SK-N-SH treated with all-trans-retinoic acid at 6 μM for 48 hours (cell line): ENCODE data around the gene YEATS2.

Experiments
- ATAC-seq: fragments of 200-7000 bp; cut with Tn5 transposase; 3 replicates; pipeline ENCODE4 v1.9.1; 2020; ENCODE audit warnings: mild to moderate bottlenecking, moderate library complexity
- ARNTL ChIP-seq: fragments of 450-650 bp; formaldehyde crosslinking; IDR thresholded peaks from 2 replicates; pipeline ENCODE4 v1.5.0; 2020; ENCODE audit warnings: low read depth, mild to moderate bottlenecking, moderate library complexity, borderline replicate concordance
- CSDC2 ChIP-seq: fragments of 250-450 bp; sonication (Bioruptor Pico); IDR thresholded peaks from 2 replicates; pipeline ENCODE4 v1.5.0; 2020; ENCODE audit warnings: mild to moderate bottlenecking, moderate library complexity
- GLIS3 ChIP-seq: fragments of 250-450 bp; sonication (Bioruptor Pico); IDR thresholded peaks from 2 replicates; pipeline ENCODE4 v1.5.0; 2020; ENCODE audit warnings: mild to moderate bottlenecking, moderate library complexity
- ISL1 ChIP-seq: fragments of 250-450 bp; sonication (Bioruptor Pico); IDR thresholded peaks from 2 replicates; pipeline ENCODE4 v2.1.2; 2022; ENCODE audit warnings: mild to moderate bottlenecking, moderate library complexity
- PATZ1 ChIP-seq: fragments of 250-450 bp; sonication (Bioruptor Pico); IDR thresholded peaks from 2 replicates; pipeline ENCODE4 v1.8.0; 2020; ENCODE audit warnings: mild to moderate bottlenecking, moderate library complexity, borderline replicate concordance
- POU6F1 ChIP-seq: fragments of 250-450 bp; sonication (Bioruptor Pico); IDR thresholded peaks from 2 replicates; pipeline ENCODE4 v1.8.0; 2021; ENCODE audit warnings: low read depth, mild to moderate bottlenecking, moderate library complexity, borderline replicate concordance
- PPARA ChIP-seq: fragments of 250-450 bp; sonication (Bioruptor Pico); IDR thresholded peaks from 2 replicates; pipeline ENCODE4 v1.5.0; 2020; ENCODE audit warnings: mild to moderate bottlenecking, borderline replicate concordance
- RARB ChIP-seq: fragments of 250-450 bp; sonication (Bioruptor Pico); IDR thresholded peaks from 2 replicates; pipeline ENCODE4 v1.8.0; 2021; ENCODE audit warnings: mild to moderate bottlenecking, moderate library complexity
- TCF4 ChIP-seq: fragments of 250-450 bp; sonication (Bioruptor Pico); IDR thresholded peaks from 2 replicates; pipeline ENCODE4 v1.8.0; 2021; ENCODE audit warnings: mild to moderate bottlenecking, moderate library complexity, borderline replicate concordance
- ZC3H10 ChIP-seq: fragments of 250-450 bp; sonication (Bioruptor Pico); IDR thresholded peaks from 2 replicates; pipeline ENCODE4 v1.5.1; 2021; ENCODE audit warnings: mild to moderate bottlenecking, moderate library complexity
- ZFP3 ChIP-seq: fragments of 250-450 bp; sonication (Bioruptor Pico); IDR thresholded peaks from 2 replicates; pipeline ENCODE4 v1.5.0; 2020; ENCODE audit warnings: mild to moderate bottlenecking, moderate library complexity
- ZFP30 ChIP-seq: fragments of 450-650 bp; formaldehyde crosslinking; IDR thresholded peaks from 2 replicates; pipeline ENCODE4 v1.5.0; 2022; ENCODE audit warnings: mild to moderate bottlenecking, moderate library complexity
- ZNF70 ChIP-seq: fragments of 450-650 bp; formaldehyde crosslinking; IDR thresholded peaks from 2 replicates; pipeline ENCODE4 v1.5.0; 2020; ENCODE audit warnings: mild to moderate bottlenecking, moderate library complexity
- ZNF8 ChIP-seq: fragments of 450-650 bp; formaldehyde crosslinking; IDR thresholded peaks from 2 replicates; pipeline ENCODE4 v1.5.0; 2020; ENCODE audit warnings: mild to moderate bottlenecking, moderate library complexity
- TF ChIP-seq, protein P1 (sequence below): fragments of 250-450 bp; sonication (Bioruptor Pico); IDR thresholded peaks from 2 replicates; pipeline ENCODE4 v1.5.0; 2020; ENCODE audit warnings: mild to moderate bottlenecking, moderate library complexity
- TF ChIP-seq, protein P2 (sequence below): fragments of 250-450 bp; sonication (Bioruptor Pico); IDR thresholded peaks from 2 replicates; pipeline ENCODE4 v1.5.1; 2020; ENCODE audit warnings: low read depth, mild to moderate bottlenecking, moderate library complexity

The YEATS2 gene

GRCh38 chr3:183692436-183692835, 5.2 kb upstream of the YEATS2 start (continued):
- TF ChIP-seq ARNTL (CRISPR knock-in tag) (no peak), ISL1 (CRISPR knock-in tag) (no peak)
- TF ChIP-seq, all 23 proteins: peak for 0

- no peak for TF ChIP-seq ZNF8
- TF ChIP-seq ZFP30, result no peak
- TF ChIP-seq POU6F1, result no peak
- ATAC-seq, result no peak
Observed at GRCh38 chr3:183695569-183696364, 1.8 kb upstream of the YEATS2 start.

- TF ChIP-seq CSDC2 (CRISPR knock-in tag) (no peak), GLIS3 (CRISPR knock-in tag) (no peak), POU6F1 (no peak), PATZ1 (no peak), PPARA (CRISPR knock-in tag) (no peak), TCF4 (CRISPR knock-in tag) (no peak), RARB (CRISPR knock-in tag) (no peak)
- TF ChIP-seq, protein P1, sequence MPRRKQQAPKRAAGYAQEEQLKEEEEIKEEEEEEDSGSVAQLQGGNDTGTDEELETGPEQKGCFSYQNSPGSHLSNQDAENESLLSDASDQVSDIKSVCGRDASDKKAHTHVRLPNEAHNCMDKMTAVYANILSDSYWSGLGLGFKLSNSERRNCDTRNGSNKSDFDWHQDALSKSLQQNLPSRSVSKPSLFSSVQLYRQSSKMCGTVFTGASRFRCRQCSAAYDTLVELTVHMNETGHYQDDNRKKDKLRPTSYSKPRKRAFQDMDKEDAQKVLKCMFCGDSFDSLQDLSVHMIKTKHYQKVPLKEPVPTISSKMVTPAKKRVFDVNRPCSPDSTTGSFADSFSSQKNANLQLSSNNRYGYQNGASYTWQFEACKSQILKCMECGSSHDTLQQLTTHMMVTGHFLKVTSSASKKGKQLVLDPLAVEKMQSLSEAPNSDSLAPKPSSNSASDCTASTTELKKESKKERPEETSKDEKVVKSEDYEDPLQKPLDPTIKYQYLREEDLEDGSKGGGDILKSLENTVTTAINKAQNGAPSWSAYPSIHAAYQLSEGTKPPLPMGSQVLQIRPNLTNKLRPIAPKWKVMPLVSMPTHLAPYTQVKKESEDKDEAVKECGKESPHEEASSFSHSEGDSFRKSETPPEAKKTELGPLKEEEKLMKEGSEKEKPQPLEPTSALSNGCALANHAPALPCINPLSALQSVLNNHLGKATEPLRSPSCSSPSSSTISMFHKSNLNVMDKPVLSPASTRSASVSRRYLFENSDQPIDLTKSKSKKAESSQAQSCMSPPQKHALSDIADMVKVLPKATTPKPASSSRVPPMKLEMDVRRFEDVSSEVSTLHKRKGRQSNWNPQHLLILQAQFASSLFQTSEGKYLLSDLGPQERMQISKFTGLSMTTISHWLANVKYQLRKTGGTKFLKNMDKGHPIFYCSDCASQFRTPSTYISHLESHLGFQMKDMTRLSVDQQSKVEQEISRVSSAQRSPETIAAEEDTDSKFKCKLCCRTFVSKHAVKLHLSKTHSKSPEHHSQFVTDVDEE (CRISPR knock-in tag), result no peak
- TF ChIP-seq, all 23 proteins: peak for 0
- ATAC-seq, result no peak
Observed at GRCh38 chr3:183697123-183697609, 431 bp upstream of the YEATS2 start.

DNA sequence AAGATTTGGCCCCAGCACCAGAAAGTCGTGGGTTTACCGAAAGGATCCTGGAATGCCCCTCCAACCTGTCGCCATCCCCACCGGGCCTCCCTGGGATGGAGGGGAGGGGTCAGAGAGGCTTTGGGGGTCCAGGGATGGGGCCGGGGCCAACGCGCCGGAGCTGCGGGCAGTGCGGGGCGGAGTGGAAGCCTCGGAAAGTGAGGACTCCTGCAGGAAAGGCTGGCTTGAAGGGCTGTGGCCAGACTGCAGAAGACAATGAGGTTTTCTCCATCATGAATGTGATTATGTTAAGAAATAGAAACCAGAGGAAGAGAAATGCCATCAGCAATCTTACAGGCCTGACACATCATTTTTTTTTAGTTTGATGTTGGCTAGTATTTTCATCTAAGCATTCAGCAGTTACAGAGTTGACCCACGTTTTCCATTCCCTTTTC, 738 bp downstream of the YEATS2 start:
- ATAC-seq, result peak; percentile 75

More for the DNA sequence above, 738 bp downstream of the YEATS2 start:
- TF ChIP-seq POU6F1 (no peak), ZFP3 (CRISPR knock-in tag) (no peak), ZFP30 (no peak), TCF4 (CRISPR knock-in tag) (no peak), ZC3H10 (CRISPR knock-in tag) (no peak), GLIS3 (CRISPR knock-in tag) (no peak), RARB (CRISPR knock-in tag) (no peak), ISL1 (CRISPR knock-in tag) (no peak), ARNTL (CRISPR knock-in tag) (no peak), PPARA (CRISPR knock-in tag) (no peak), ZNF70 (no peak)
- TF ChIP-seq, protein P2, sequence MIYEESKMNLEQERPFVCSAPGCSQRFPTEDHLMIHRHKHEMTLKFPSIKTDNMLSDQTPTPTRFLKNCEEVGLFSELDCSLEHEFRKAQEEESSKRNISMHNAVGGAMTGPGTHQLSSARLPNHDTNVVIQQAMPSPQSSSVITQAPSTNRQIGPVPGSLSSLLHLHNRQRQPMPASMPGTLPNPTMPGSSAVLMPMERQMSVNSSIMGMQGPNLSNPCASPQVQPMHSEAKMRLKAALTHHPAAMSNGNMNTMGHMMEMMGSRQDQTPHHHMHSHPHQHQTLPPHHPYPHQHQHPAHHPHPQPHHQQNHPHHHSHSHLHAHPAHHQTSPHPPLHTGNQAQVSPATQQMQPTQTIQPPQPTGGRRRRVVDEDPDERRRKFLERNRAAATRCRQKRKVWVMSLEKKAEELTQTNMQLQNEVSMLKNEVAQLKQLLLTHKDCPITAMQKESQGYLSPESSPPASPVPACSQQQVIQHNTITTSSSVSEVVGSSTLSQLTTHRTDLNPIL (CRISPR knock-in tag), result no peak
- TF ChIP-seq, protein P1 (CRISPR knock-in tag), result no peak
